HepG2 (cell line): ENCODE data around the gene NDEL1.

ENCODE experiments used
- CHD2 ChIP-seq: IDR thresholded peaks from 2 replicates; pipeline ENCODE4 v1.6.1; 2011; ENCODE audit warnings: low read depth, low read length, improper control_type of control experiment
- CREM ChIP-seq, 2 experiments: sonication (generic) in 1 of 2; formaldehyde crosslinking in 1 of 2; IDR thresholded peaks; 2 replicates each; pipeline versions ENCODE4 v1.4.0 to v1.6.1; 2016 to 2020; ENCODE audit warnings: antibody characterized with exemption in 1 of 2, mild to moderate bottlenecking in 1 of 2, missing genetic modification reagents in 1 of 2
- CTCF ChIP-seq: sonication (generic); formaldehyde crosslinking; IDR thresholded peaks from 2 replicates; pipeline ENCODE4 v1.5.0; 2020; ENCODE audit warnings: mild to moderate bottlenecking, missing genetic modification reagents, moderate library complexity
- EEA1 ChIP-seq: sonication (generic); formaldehyde crosslinking; IDR thresholded peaks from 2 replicates; pipeline ENCODE4 v1.5.1; 2020; ENCODE audit warnings: mild to moderate bottlenecking, missing genetic modification reagents, borderline replicate concordance
- JUNB ChIP-seq: sonication (generic); formaldehyde crosslinking; IDR thresholded peaks from 2 replicates; pipeline ENCODE4 v1.8.0; 2022; ENCODE audit warnings: missing genetic modification reagents, mild to moderate bottlenecking, borderline replicate concordance
- NR2F1 ChIP-seq, 2 experiments: fragments of 450-650 bp in 1 of 2; formaldehyde crosslinking in 1 of 2; IDR thresholded peaks; 2 replicates each; pipeline versions ENCODE4 v1.5.0 to v1.6.1; 2016 to 2020; ENCODE audit warnings: mild to moderate bottlenecking in 1 of 2, missing compliant biosample characterization in 1 of 2, missing genetic modification reagents in 1 of 2, moderate library complexity in 1 of 2
- PBX3 ChIP-seq: sonication (generic); formaldehyde crosslinking; IDR thresholded peaks from 2 replicates; pipeline ENCODE4 v1.8.1; 2023; ENCODE audit warnings: missing genetic modification reagents, inconsistent platforms, borderline replicate concordance
- SAFB2 ChIP-seq: sonication (generic); formaldehyde crosslinking; IDR thresholded peaks from 2 replicates; pipeline ENCODE4 v1.5.1; 2020; ENCODE audit warnings: missing genetic modification reagents, low read depth, mild to moderate bottlenecking, borderline replicate concordance
- TFE3 ChIP-seq: IDR thresholded peaks from 2 replicates; pipeline ENCODE4 v1.6.1; 2016
- ZNF20 ChIP-seq: sonication (generic); formaldehyde crosslinking; IDR thresholded peaks from 2 replicates; pipeline ENCODE4 v1.4.0; 2020; ENCODE audit warnings: mild to moderate bottlenecking, moderate library complexity, missing genetic modification reagents

- no peak for TF ChIP-seq EEA1 (CRISPR knock-in tag)
- no peak for TF ChIP-seq JUNB (CRISPR knock-in tag)
- no peak for TF ChIP-seq NR2F1 (CRISPR knock-in tag; IDR thresholded peaks at IDR 0.05)
- TF ChIP-seq TFE3, result no peak
- no peak for TF ChIP-seq CHD2
- TF ChIP-seq ZNF20 (CRISPR knock-in tag), result no peak
- TF ChIP-seq CREM (IDR thresholded peaks at IDR 0.05), result no peak
- no peak for TF ChIP-seq CREM (CRISPR knock-in tag; IDR thresholded peaks at IDR 0.05)
- no peak for TF ChIP-seq SAFB2 (CRISPR knock-in tag)
- no peak for TF ChIP-seq CTCF (CRISPR knock-in tag)
- TF ChIP-seq PBX3 (CRISPR knock-in tag), result no peak
These were observed 2.8 kb downstream of the NDEL1 start for GRCh38 chr17:8438441-8438840.
